ENCODE data around the gene ETS2.
"Not testable (repeated sequence)": the region's sequence is repeated elsewhere in the genome, so short reads cannot be mapped to it uniquely, and the experiment has no call there.

The ETS2 gene

GRCh38 chr21:38839328-38840286 lies 33.9 kb downstream of the ETS2 start:
- DNase-seq, result peak; percentile 99

- DNase-seq, result no peak
Measured at GRCh38 chr21:38840456-38841300, 34.9 kb downstream of the ETS2 start.

- no peak for DNase-seq
Measured at GRCh38 chr21:38841472-38841871, 35.7 kb downstream of the ETS2 start.

GRCh38 chr21:38842079-38842478 lies 36.4 kb downstream of the ETS2 start:
- no peak for DNase-seq

GRCh38 chr21:38843379-38843778 lies 37.6 kb downstream of the ETS2 start:
- DNase-seq, result no peak

GRCh38 chr21:38843806-38844503 lies 38.2 kb downstream of the ETS2 start:
- peak; percentile 85 for DNase-seq

GRCh38 chr21:38845374-38845773 lies 39.6 kb downstream of the ETS2 start:
- DNase-seq, result not testable (repeated sequence)

- DNase-seq, result no peak
Measured at GRCh38 chr21:38847556-38847955, 41.8 kb downstream of the ETS2 start.

GRCh38 chr21:38848187-38848609 lies 42.5 kb downstream of the ETS2 start:
- DNase-seq, result no peak

GRCh38 chr21:38849776-38850175 lies 44.0 kb downstream of the ETS2 start:
- DNase-seq, result no peak

- no peak for DNase-seq
Measured at GRCh38 chr21:38850277-38850951, 44.7 kb downstream of the ETS2 start.

GRCh38 chr21:38851101-38851500 lies 45.4 kb downstream of the ETS2 start:
- DNase-seq, result no peak

- no peak for DNase-seq
Measured at GRCh38 chr21:38852278-38852677, 46.5 kb downstream of the ETS2 start.

GRCh38 chr21:38852708-38853107 lies 47.0 kb downstream of the ETS2 start:
- DNase-seq, result no peak

- peak; percentile 83 for DNase-seq
Measured at GRCh38 chr21:38853421-38853919, 47.7 kb downstream of the ETS2 start.

- DNase-seq, result no peak
Measured at GRCh38 chr21:38857152-38857825, 51.6 kb downstream of the ETS2 start.

- no peak for DNase-seq
Measured at GRCh38 chr21:38858026-38858811, 52.5 kb downstream of the ETS2 start.

- DNase-seq, result no peak
Measured at GRCh38 chr21:38858812-38859205, 53.1 kb downstream of the ETS2 start.

- DNase-seq, result peak; percentile 49
Measured at GRCh38 chr21:38859852-38860251, 54.1 kb downstream of the ETS2 start.

GRCh38 chr21:38861056-38861455 lies 55.3 kb downstream of the ETS2 start:
- no peak for DNase-seq

Measured in HCEC 1CT (cell line).